NCI-H748 (cell line): ENCODE data around the gene COL5A1.
A peak's percentile ranks its signal among the peaks of the same experiment; 100 is the strongest.

Experiments used
- DNase-seq: peaks from one replicate; lab custom pipeline; 2025; ENCODE audit not compliant: unreplicated experiment; lab: John Stamatoyannopoulos, UW

Gene COL5A1

DNA sequence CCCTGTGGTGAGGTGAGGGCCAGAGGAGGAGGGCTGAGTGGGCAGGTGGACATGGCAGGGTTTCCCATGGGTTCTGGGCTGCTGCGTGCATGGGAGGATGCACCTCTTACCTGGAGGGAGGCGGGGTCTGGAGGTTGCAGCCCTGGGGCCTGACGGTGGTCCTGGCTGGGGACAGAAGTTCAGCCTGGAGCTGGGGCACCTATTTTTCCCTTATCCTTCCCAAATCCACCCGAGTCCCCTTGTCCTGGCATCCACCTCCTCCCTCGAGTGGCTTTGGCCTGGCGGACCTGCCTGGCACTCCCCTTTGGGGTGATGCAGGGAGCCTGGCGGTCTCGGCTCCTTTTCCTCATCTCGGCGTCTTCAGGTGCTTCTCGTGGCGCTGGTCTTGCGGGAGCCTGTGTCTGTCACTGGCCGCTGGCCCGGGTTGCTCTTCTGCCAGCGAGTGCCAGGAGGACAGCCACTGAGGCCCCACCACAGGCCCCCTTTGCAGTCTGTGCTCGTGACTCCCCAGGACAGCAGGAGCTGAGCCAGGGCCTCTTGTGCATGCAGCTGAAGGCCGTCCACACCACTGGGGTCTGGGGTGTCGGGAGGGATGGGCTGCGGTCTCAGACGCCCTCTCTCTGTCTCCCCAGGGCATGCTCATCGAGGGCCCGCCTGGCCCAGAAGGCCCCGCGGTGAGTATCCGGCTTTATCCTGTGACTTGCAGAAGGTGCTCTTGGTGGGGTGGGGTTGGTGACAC lies 96.4 kb downstream of the COL5A1 start:
- no peak for DNase-seq

GRCh38 chr9:134738869-134739659 lies 97.5 kb downstream of the COL5A1 start:
- DNase-seq, result peak; percentile 57

- no peak for DNase-seq
These were observed 98.0 kb downstream of the COL5A1 start for GRCh38 chr9:134739660-134739968.

DNA sequence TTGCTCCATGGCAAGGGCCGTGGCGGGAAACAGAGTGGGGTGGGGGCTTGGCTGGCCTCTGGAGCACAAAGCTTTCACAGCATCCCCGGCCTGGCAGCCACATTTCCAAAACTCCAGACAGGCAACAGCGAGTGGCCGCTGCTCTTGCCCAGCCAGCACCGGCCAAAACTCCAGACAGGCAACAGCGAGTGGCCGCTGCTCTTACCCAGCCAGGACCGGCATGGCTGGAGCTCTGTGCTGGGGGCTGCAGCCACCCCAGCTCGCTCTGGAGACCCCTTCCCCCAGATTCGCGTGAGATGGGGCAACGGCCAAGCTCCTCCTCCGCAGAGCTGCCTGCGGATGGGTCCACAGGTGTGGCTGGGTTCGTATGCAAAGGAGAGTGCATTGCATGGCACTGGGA lies 98.5 kb downstream of the COL5A1 start:
- no peak for DNase-seq

DNA sequence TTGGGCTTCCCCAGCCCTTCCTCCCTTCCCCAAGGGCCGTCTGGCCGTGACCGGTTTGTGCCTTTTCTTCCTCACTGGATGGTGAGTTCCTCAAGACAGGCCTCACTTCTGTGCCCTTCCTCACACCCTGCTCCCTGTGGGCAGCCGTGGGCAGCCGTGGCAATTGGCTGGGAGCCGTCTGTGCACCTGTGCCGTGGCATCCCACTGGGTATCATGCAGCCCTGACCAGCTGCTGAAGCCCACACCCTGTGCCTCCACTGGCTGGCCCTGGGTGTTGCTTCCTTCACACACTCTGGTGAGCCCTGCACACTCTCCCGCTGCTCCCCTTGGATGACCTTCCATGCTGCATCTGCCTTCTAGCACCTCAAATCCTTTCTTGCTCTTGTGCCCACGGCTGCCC lies 100.2 kb downstream of the COL5A1 start:
- no peak for DNase-seq

DNA sequence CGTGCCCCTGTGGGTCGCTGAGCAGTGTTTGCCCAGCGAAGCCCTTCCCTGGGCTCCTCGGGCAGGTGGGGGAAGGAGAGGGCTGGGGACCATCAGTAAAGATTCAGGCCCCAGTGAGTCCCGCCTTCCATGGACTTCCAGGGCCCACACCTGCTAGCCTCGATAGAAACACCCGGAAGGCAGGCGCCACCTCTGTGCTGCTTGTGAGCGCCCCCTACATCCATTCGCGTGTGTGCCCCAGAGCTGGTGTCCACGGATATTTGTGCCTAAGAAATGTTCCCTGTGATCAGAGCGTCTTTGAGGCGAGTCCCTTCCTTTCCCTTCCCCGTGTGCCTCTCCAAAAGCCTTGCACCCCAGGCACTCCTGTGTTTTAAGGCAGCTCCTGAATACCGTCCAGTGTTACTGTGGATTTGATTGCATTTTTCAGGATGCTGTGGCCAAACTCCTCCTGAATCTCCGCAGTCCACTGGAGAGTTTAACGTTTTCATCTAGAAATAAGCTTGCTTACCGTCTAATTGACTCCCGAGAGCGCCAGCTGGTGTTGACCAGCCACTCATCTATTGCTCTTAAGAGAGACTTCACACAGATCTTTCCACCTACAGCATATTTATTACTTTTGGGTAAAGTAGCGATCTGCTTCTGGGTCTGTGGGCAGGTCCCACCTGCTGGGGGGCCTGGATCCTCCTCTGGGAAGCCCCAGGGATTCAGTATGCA lies 101.4 kb downstream of the COL5A1 start:
- peak; percentile 18 for DNase-seq

DNA sequence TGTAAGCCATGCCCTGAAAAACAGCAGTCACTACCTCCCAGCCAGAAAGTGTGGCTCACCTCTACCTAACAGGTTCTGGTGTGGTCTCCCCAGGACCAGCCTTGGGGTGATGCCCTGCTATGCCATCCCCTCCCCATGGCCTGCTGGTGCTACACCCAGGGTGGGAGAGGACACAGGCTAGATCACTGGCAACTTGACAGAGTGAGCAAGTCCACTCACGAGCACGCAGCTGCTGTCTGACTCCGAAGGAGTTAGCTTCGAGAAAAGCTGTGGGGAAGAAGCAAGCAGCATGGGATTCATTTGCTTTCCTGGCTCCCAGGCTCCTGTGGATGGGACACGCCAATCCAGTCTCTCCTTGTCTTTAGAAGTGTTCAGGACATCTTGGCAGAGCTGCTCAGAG lies 102.2 kb downstream of the COL5A1 start:
- DNase-seq, result no peak

DNA sequence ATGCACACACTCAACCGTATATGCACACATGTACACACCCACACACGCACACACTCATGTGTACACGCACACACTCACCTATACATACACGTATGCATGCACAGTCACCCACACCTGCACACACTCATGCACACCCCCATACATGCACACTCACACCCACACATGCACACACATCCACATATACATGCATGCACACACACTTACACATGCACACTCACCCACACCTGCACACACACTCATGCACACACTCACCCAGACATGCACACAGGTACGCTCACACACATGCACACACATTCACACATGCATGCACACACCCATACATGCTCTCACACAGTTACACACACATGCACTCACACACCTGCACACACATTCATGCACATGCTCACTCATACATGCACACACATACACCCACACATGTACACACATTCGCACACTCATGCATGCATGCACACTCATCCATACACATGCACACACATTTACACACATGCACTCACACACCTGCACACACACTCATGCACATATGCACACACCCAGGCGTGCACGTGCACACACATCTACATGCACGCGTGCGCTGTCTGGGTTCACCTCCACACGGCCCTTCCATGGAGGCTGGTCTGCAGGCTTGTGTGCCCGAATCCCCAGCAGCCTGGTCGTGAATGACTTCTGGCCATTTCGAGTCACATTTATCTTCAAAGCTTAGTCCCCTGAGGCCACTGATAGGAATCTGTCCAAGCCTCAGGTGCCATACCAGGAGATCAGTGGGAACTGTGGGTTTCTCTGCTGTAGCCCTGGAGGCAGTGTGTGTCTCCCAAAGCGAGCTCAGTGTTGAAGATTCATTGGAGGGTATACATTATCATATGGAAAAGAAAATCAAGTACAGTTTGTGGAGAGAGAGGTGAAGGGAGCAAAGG lies 103.0 kb downstream of the COL5A1 start:
- DNase-seq, result no peak

DNA sequence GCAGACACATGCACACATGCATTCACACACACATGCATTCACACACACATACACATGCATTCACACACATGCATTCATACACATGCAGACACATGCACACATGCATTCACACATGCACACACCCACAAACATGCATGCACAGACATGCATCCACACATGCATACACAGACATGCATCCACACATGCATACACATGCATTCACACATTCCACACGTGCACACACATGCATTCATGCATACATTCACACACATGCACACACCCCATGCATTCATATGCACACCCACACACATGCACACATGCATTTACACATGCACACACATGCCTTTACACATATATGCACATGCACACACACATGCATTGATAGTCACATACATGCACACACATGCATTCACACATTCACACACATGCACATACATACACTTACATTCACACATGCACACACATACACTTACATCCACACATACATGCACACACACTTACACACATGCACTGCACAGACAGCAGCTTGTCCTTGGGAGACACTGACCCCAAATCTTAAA lies 106.4 kb downstream of the COL5A1 start:
- no peak for DNase-seq

DNA sequence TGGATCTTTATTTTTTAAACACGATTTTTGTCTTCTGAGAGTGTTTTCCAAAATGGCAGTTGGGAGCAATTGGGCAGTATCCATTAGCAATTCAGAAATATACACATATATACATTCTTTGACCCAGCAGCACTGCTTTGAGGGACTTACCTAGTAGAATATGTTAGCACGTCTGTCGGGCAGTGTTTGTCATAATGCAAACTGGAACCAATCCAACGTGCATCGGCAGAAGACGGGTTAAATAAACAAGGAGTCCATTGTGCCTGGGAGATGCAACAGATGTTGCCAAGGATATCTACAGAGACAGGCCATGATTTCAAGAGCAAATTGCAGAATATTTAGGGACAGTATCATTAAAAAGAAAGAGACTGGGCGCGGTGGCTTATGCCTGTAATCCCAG lies 107.0 kb downstream of the COL5A1 start:
- DNase-seq, result peak; percentile 68

- no peak for DNase-seq
These were observed 109.0 kb downstream of the COL5A1 start for GRCh38 chr9:134750450-134751155.

DNA sequence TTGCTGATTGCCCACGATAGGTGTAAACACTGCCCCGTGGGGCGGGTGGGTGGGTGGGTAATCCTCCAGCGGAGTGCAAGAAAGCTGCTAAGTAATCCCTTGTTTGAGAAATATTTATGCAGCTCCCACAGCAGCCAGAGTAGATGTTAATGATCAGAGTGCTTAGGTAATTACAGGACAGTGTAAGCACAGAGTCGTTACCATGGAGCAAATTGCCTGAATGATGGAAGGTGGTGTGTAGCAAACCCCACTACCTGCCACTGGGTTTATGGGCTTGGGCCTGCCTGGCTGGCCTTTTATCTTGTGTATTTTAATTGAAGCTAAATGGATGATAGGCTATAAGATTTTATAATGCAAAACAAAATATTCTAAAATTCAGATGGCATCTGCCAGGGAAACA lies 110.0 kb downstream of the COL5A1 start:
- DNase-seq, result peak; percentile 77

GRCh38 chr9:134752471-134753168 lies 111.0 kb downstream of the COL5A1 start:
- no peak for DNase-seq

DNA sequence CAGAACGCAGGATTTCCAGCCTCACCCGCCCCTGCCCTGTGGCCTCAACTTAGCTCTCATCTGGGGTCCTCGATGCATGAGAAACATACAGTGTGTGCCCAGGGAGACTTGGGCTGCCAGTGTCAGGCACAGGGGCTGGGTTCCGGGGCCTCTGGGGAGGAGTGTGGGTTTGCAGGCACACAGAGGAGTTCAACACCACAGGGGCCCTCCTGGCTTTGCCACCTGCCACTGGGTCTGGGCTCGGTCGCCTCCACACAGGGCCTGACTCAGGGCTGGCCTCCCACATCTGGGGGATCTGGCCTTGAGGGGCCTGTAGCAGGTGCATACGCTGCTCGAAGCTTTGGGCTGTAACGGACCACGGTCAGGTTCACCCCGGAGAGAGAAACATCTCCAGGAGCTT lies 111.6 kb downstream of the COL5A1 start:
- DNase-seq, result no peak

- DNase-seq, result no peak
These were observed 113.8 kb downstream of the COL5A1 start for GRCh38 chr9:134755221-134755907.

DNA sequence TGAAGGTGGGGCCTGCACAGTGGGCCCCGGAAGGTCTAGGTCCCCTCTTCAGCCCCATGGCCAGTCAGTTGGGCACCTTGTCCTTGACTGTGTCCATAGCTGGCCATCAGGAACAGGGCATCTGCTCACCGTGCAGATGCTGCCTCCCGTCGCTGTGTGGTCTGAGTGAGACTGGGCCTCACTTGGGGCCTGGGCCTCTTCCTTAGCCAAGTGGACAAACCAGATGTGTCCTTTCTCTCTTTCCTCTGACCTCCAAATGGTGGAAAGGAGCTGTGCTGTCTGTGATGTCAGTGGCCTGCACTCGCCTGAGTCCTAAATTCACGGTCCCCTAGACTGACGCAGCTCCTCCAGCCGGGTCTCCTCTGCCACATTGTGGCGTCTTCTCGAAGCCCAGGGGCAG lies 114.5 kb downstream of the COL5A1 start:
- no peak for DNase-seq

DNA sequence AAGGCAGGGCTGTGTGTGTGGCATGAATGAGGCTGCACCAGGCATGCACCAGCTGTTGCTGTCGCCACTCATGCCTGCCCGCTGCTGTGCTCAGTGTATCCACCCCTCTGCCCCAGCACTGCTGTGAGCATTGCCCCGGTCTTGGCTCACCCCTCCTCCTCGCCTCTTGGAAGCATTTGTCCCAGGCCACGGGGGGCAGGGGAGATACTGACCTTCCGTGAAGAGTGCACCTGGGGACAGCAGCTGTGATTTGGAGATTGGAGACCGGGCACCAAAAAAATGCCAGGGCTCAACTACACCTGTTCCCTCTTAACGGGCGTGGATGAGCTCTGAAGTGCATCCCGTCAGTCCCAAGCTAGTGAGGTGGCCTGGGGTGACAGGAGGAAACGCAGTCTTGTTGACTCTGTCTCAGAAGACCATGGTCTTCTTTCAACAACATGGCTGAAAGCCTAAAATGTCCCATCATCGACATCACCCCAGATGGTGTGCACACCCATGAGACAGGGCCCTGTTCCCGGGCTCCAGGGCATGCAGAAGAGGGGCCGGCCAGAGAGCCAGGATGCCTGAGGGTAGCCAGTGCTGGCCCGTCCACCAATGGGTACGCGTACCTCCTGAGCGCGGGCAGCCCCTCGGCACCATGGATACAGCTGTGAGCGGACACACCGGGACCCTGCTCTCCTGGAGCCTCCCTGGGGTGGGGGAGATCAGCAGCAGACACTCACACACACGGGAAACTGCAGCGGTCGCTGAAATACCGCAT lies 115.8 kb downstream of the COL5A1 start:
- DNase-seq, result no peak

GRCh38 chr9:134758949-134759607 lies 117.5 kb downstream of the COL5A1 start:
- DNase-seq, result no peak
